Measurements from ENCODE around the gene SLC7A5.
"Not testable (repeated sequence)": the region's sequence is repeated elsewhere in the genome, so short reads cannot be mapped to it uniquely, and the experiment has no call there.

SLC7A5 gene

DNA sequence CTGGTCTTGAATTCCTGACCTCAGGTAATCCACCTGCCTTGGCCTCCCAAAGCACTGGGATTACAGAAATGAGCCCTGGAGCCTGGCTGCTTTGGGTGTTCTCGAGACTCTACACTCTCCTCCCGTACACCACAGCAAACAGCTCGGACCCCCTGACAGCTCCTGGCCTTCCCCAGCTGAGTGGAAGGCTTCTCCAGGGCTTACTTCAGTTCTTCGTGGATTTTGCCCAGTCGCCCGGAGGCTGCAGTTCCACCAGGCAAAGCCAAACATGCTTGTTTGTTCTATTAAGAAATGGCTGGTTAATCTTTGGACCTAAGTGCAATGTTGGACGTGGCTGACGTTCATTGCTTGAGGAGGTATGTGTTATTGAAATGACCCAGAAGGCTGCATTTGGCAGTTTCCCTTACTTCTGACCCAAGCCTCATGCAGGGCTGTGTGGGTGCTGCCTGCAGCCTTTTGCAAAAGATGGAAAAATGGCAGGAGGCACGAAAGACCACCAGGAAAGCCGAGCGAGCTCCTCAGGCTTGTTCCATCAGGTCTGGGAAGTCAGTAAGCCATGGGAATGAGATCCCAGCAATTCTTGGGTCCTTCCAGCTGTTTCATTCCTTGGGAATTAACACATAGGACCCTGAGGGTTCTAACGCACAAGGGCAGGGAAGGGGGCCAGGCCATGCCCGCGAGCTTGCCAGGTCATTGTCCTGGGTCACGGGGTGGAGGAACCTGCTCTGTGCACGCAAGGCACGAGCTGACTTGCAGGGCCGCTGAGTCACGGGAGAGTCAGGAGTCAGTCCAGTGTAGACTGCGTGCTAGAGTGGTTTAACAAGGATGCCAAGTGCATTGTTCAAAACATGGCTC is 79.6 kb downstream of the SLC7A5 start:
- DNase-seq, result no peak

DNA sequence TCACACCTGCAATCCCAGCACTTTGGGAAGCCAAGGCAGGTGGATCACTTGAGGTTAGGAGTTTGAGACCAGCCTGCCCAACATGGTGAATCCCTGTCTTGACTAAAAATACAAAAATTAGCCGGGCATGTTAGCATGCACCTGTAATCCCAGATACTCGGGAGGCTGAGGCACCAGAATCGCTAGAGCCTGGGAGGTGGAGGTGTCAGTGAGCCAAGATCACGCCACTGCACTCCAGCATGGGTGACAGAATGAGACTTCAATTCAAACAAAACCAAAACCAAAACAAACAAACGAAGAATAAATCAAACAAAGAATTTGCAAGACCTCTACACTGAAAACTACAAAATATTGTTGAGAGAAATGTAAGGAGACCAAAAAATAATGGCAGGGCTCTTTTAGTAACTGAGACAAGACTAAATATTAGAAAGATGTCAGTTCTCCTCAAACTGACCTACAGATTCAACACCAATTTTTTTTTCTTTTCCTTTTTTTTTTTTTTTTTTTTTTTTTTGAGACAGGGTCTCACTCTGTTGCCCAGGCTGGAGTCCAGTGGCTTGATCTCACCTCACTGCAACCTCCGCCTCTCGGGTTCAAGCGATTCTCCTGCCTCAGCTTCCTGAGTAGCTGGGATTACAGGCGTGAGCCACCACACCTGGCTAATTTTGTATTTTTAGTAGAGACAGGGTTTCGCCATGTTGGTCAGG is 80.4 kb downstream of the SLC7A5 start:
- DNase-seq, result not testable (repeated sequence)

DNA sequence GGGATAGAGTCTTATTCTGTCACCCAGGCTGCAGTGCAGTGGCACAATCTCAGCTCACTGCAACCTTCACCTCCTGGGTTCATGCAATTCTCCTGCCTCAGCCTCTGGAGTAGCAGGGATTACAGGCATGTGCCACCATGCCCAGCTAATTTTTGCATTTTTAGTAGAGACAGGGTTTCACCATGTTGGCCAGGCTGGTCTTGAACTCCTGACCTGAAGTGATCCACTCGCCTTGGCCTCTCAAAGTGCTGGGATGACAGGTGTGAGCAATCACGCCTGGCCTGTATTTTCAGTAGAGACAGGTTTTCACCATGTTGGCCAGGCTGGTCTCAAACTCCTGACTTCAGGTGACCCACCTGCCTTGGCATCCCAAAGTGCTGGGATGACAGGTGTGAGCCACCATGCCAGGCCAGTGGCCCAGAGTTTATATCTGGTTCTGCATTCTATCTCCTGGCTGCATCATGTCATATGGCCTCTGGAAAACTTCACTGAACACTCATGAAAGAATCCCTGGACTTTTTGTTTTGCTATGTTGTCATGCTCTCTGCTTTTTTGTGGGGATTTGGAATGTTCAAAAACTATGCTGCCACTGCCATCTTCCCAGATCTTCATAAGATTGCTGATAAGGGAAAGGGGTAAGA is 81.7 kb downstream of the SLC7A5 start:
- not testable (repeated sequence) for DNase-seq

DNA sequence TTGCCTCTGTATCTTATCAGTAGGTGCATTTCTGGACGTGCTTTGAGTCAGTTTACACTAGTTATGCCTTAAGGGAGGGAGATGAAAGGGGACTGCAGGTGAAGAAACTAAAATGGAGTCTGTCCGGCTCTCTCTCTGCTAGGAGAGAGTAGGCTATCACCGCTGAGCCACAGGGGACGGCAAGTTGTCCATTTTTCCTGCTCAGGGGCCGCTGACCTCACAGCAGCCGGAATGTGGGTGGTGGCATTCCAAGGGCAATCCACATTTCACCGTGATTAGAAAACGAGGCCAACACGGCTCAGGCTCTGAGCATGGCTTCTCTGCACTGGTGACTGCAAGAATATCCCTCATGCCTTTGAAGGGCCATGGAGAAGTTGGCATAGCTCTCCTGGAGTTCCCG is 84.5 kb downstream of the SLC7A5 start:
- no peak for DNase-seq

DNA sequence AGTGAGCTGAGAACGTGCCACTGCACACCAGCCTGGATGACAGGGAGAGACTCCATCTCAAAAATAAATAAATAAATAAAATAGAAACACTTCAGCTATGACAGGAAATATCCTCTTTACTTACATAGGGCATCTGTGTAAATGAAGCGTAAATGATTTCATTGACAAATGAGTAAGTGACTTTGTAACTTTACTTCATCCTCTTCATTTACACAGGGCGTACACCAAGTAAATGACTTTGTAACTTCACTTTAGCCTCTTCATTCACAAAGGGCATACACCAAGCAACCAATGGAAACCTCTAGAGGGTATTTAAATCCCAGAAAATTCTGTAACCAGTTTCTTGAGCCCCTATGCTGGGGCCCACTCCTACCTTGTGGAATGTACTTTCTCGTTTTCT is 87.3 kb downstream of the SLC7A5 start:
- no peak for DNase-seq

DNA sequence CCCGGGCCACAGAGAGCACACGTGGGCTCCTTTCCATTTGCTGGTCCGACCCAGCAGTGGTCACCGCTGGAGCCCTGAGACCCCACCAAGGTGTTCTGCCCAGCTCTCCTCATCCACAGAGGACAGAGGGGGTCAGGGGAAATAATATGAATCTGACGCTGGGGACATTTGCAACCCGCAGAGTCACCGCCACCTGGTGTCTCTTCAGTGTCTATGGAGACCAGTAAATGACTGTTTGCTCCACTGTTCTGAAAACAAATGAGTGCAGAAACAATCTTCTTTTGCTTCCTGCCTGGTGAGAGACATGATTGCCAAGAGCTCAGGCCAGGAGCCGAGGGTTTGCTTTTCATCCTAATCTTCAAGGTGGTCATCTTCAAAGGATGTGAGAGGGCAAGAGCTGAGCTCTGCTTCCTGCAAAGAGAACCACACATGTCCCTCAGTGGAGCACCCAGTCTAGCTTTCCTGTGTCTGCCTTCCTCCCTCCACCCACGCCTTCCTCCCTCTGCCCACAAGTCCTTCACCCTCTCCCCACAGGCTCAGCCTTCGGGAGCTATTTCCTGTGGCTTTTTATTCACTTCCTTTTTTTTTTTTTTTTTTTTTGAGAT is 88.8 kb downstream of the SLC7A5 start:
- peak; percentile 77 for DNase-seq
